Brain microvascular endothelial cell (primary cell): ENCODE measurements around the gene TRDN.

Experiments used
- DNase-seq: peaks from one replicate; pipeline ENCODE4 v3.0.0-alpha.2; 2020
- H3K27ac ChIP-seq: fragments of 250-450 bp; sonication (Bioruptor Pico); 2 replicates; pipeline ENCODE4 v1.5.1; 2020; ENCODE audit warnings: mild to moderate bottlenecking, moderate library complexity
- H3K27me3 ChIP-seq: fragments of 250-450 bp; sonication (Bioruptor Pico); replicated peaks from 2 replicates; pipeline ENCODE4 v1.5.1; 2020; ENCODE audit warnings: mild to moderate bottlenecking
- H3K36me3 ChIP-seq: fragments of 250-450 bp; sonication (Bioruptor Pico); replicated peaks from 2 replicates; pipeline ENCODE4 v1.5.1; 2020; ENCODE audit warnings: mild to moderate bottlenecking
- H3K4me3 ChIP-seq: 2 replicates; pipeline ENCODE4 v1.5.1; 2011; ENCODE audit warnings: low read depth, mild to moderate bottlenecking, control low read depth, low read length, moderate library complexity
- in situ Hi-C: cut with HindIII; loops from 2 replicates; pipeline ENCODE4 v1.10.0; 2017; ENCODE audit warnings: low sequenced_read_pairs, low pct_ligation_motif_present
- TF ChIP-seq, protein P1 (sequence below): IDR thresholded peaks from 2 replicates; pipeline ENCODE4 v1.5.1; 2011; ENCODE audit warnings: low read depth, mild to moderate bottlenecking, moderate library complexity, low read length, control low read depth, inconsistent platforms; ENCODE audit errors: missing control alignments

The TRDN gene

DNA sequence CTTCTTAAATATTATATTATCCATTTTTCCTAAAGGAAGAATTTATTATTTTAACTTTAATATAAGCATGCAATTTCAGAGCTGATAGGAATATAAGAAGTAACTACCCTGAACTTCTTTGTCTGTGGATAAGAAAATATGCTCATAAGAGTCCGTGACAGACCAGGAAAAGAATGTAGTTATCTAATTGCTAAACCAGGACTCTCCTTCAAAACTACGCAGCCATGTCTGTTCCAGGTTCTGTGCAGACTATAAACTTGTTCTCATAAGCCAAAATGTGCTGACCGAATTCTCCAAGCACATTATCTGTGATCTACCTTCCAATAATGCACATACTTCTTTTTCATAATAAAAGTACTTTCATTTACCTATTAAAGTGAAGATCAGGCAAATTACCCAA, 116.5 kb downstream of the TRDN start:
- in situ Hi-C loops, result no loop called here
- Histone ChIP-seq H3K27ac (no peak overlapping the region), H3K27me3 (no peaks in the 10 kb centered on the region), H3K36me3 (no peaks in the 10 kb centered on the region), H3K4me3 (no peak overlapping the region)
- DNase-seq, result no peak
- TF ChIP-seq, protein P1, sequence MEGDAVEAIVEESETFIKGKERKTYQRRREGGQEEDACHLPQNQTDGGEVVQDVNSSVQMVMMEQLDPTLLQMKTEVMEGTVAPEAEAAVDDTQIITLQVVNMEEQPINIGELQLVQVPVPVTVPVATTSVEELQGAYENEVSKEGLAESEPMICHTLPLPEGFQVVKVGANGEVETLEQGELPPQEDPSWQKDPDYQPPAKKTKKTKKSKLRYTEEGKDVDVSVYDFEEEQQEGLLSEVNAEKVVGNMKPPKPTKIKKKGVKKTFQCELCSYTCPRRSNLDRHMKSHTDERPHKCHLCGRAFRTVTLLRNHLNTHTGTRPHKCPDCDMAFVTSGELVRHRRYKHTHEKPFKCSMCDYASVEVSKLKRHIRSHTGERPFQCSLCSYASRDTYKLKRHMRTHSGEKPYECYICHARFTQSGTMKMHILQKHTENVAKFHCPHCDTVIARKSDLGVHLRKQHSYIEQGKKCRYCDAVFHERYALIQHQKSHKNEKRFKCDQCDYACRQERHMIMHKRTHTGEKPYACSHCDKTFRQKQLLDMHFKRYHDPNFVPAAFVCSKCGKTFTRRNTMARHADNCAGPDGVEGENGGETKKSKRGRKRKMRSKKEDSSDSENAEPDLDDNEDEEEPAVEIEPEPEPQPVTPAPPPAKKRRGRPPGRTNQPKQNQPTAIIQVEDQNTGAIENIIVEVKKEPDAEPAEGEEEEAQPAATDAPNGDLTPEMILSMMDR, result no peak

DNA sequence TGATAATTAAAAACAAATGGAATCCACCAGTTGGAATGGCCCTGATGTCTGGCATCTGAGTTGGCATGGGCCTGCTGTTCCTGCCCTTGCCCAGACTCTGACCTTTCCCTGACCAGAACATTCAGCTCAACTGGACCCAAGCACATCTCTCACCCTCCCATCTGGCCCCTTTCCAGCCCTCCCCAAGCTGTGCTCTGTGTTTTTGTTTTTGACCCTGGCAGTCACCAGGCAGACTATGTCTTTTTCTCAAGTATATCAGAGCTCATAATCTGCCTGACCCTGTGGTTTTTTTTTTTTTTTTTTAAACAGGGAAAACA, 117.6 kb downstream of the TRDN start:
- Histone ChIP-seq H3K36me3 (no peaks in the 10 kb centered on the region), H3K27me3 (no peaks in the 10 kb centered on the region), H3K4me3 (no peak overlapping the region), H3K27ac (no peak overlapping the region)
- no peak for DNase-seq
- in situ Hi-C loops, result no loop called here
- TF ChIP-seq, protein P1, result no peak

GRCh38 chr6:123518441-123519188, 118.1 kb downstream of the TRDN start:
- in situ Hi-C loops, result no loop called here
- Histone ChIP-seq H3K36me3 (no peaks in the 10 kb centered on the region), H3K27me3 (no peaks in the 10 kb centered on the region), H3K4me3 (no peak overlapping the region), H3K27ac (no peak overlapping the region)
- TF ChIP-seq, protein P1, result no peak
- DNase-seq, result no peak

DNA sequence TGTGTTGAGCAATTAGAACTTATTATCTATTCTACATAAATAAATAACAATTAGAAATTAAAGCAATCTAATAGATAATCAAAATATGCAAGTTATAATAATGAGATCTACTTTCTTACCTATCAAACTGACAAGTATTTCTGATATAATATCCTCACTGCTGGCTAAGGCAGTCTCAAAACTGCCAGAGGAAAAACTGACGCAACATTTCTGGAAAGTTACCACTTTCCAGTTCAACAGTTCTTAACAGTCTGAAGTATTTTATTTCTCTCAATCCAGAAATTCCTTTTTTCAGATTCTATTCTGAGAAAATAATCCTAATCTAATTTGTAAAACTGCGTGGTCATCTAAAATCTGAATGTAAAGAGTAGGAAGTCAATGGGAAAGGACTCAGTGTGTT, 121.0 kb downstream of the TRDN start:
- no peaks in the 10 kb centered on the region for H3K27me3 ChIP-seq
- in situ Hi-C loops, result no loop called here
- H3K36me3 ChIP-seq, result no peaks in the 10 kb centered on the region
- no peak overlapping the region for H3K27ac ChIP-seq
- TF ChIP-seq, protein P1, result no peak
- no peak overlapping the region for H3K4me3 ChIP-seq
- no peak for DNase-seq

DNA sequence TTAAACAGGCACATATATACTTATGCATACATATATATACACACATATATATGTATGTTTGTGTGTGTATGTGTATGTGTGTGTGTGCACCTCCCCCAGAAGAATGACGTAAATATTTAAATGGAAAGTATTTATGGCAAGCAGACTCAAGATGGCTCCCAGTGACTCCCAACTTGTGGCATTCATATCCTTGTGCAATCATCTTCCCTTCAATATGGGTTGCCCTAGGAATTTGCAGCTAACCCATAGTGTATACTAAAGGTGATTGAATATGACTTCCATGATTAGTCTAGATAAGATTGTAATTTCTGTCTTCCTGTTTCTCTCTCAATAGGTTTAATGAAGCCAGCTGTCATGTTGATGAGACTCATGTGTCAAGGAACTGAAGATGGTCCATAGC, 127.6 kb downstream of the TRDN start:
- Histone ChIP-seq H3K36me3 (no peaks in the 10 kb centered on the region), H3K27ac (no peak overlapping the region), H3K27me3 (no peaks in the 10 kb centered on the region), H3K4me3 (no peak overlapping the region)
- no peak for DNase-seq
- in situ Hi-C loops, result no loop called here
- TF ChIP-seq, protein P1, result no peak

GRCh38 chr6:123508290-123508689, 128.5 kb downstream of the TRDN start:
- in situ Hi-C loops, result no loop called here
- TF ChIP-seq, protein P1, result no peak
- DNase-seq, result no peak

More at GRCh38 chr6:123508290-123508689, 128.5 kb downstream of the TRDN start:
- Histone ChIP-seq H3K27me3 (no peaks in the 10 kb centered on the region), H3K36me3 (no peaks in the 10 kb centered on the region), H3K27ac (no peak overlapping the region), H3K4me3 (no peak overlapping the region)
